Left lung (tissue), 10 donors: ENCODE data around the gene ZNF878. TPM values are rescaled to one million over a fixed set of nuclear protein-coding genes. Genes with fewer than 3 reads are reported as not detected.
A peak's percentile ranks its signal among the peaks of the same experiment; 100 is the strongest.
"Not testable (repeated sequence)": the region's sequence is repeated elsewhere in the genome, so short reads cannot be mapped to it uniquely, and the experiment has no call there.

Source experiments
- ATAC-seq: fragments of 200-7000 bp; cut with Tn5 transposase; one replicate; pipeline ENCODE4 v1.9.1; 2020; ENCODE audit warnings: moderate library complexity
- DNase-seq, 4 donors: peaks; one replicate each; pipeline ENCODE4 v3.0.0-alpha.2; 2013 to 2020
- H3K27ac ChIP-seq, 2 donors: fragments of 200-600 bp; sonication (generic) in 1 of 2; one replicate each; pipeline versions ENCODE4 v1.5.0 to v1.8.0; 2020 to 2021
- H3K27me3 ChIP-seq, 2 donors: fragments of 200-600 bp; sonication (generic) in 1 of 2; one replicate each; pipeline versions ENCODE4 v1.5.0 to v1.8.0; 2020 to 2021
- H3K36me3 ChIP-seq, 2 donors: fragments of 200-600 bp; sonication (generic) in 1 of 2; one replicate each; pipeline versions ENCODE4 v1.5.0 to v1.8.0; 2020 to 2021
- H3K4me1 ChIP-seq, 2 donors: fragments of 200-600 bp; one replicate each; pipeline ENCODE4 v1.8.0; 2021
- H3K4me3 ChIP-seq, 2 donors: fragments of 200-600 bp; sonication (generic) in 1 of 2; one replicate each; pipeline versions ENCODE4 v1.5.0 to v1.8.0; 2020 to 2021; ENCODE audit warnings: mild to moderate bottlenecking in 1 of 2
- H3K9me3 ChIP-seq, 2 donors: fragments of 200-600 bp; sonication (generic) in 1 of 2; one replicate each; pipeline versions ENCODE4 v1.5.0 to v1.8.0; 2020 to 2021
- CTCF ChIP-seq, 2 donors: fragments of 200-600 bp; sonication (generic) in 1 of 2; IDR thresholded peaks; one replicate each; pipeline versions ENCODE4 v1.5.0 to v1.8.0; 2021; ENCODE audit warnings: antibody characterized with exemption in 2 of 2
- intact Hi-C, 2 donors: fragments of 100-400 bp; cut with DNase I; formaldehyde crosslinking; loops; one replicate each; pipeline versions ENCODE4 v1.11.2 to v1.14.2; 2022
- polyA plus RNA-seq, 6 donors: library from polyadenylated mRNA; unstranded; fragments of 120-200 nt; gene quantifications; one replicate each; pipeline ENCODE4 v1.2.1, GENCODE V29; 2013; ENCODE audit not compliant: insufficient read length in 6 of 6
- total RNA-seq, 2 donors: library from RNA; stranded (reverse); fragmentation: NEBNext Ultra II Directional; extraction: Animal tissue kit (Norgen Biotek cat#: 25700); gene quantifications; one replicate each; pipeline ENCODE4 v1.2.1, GENCODE V29; 2021
- donor health status: DM: no; HTN: yes; CAD: no.
- donor health status: DM: no; HTN: no; CAD: no.

ZNF878 gene
- total and polyA plus RNA-seq, 8 donors = 0.32 to 1.8 (median 1.4) TPM

GRCh38 chr19:12077375-12077774, 24.6 kb upstream of the ZNF878 start:
- Histone ChIP-seq H3K27ac (no peak overlapping the region), H3K36me3 (peaks cover 9 to 76% of the 10 kb centered on the region in 2 donors), H3K4me1 (no peaks in the 10 kb centered on the region), H3K9me3 (peaks cover 7 to 100% of the 10 kb centered on the region in 2 donors), H3K4me3 (no peak overlapping the region), H3K27me3 (no peaks in the 10 kb centered on the region)
- DNase-seq (no peak), ATAC-seq (no peak)
- TF ChIP-seq CTCF (IDR thresholded peaks at IDR 0.05) = no peak
- intact Hi-C loops = no loop called here

- intact Hi-C loops, ATAC-seq: not testable (repeated sequence)
- H3K36me3 ChIP-seq = peaks cover 9 to 86% of the 10 kb centered on the region in 2 donors
Observed at GRCh38 chr19:12076331-12076730, 23.6 kb upstream of the ZNF878 start.

GRCh38 chr19:12075538-12076139, 22.9 kb upstream of the ZNF878 start:
- intact Hi-C loops = no loop called here
- DNase-seq (no peak), ATAC-seq (no peak)
- TF ChIP-seq CTCF (IDR thresholded peaks at IDR 0.05) = no peak
- no peaks in the 10 kb centered on the region for H3K4me1 ChIP-seq
- H3K27me3 ChIP-seq = no peaks in the 10 kb centered on the region
- no peak overlapping the region for H3K27ac ChIP-seq
- peaks cover 7 to 100% of the 10 kb centered on the region in 2 donors for H3K9me3 ChIP-seq
- peaks cover 9 to 90% of the 10 kb centered on the region in 2 donors for H3K36me3 ChIP-seq
- no peak overlapping the region for H3K4me3 ChIP-seq

More at GRCh38 chr19:12076331-12076730, 23.6 kb upstream of the ZNF878 start:
- H3K9me3 ChIP-seq = peaks cover 7 to 100% of the 10 kb centered on the region in 2 donors
- not testable (repeated sequence) for H3K27ac ChIP-seq, H3K27me3 ChIP-seq, H3K4me3 ChIP-seq, DNase-seq, H3K4me1 ChIP-seq

GRCh38 chr19:12064590-12065538, 12.1 kb upstream of the ZNF878 start, which contains the start of gene ZNF844:
TSS of gene ZNF844 (plus strand) at chr19:12064731. CDS start at chr19:12064874, 143 bp downstream.
- Histone ChIP-seq H3K9me3 (peaks cover 0 to 27% of the 10 kb centered on the region in 2 donors), H3K36me3 (peaks cover 0 to 14% of the 10 kb centered on the region in 2 donors), H3K27ac (peak within 1 kb of the TSS; percentile 90 to 95), H3K4me1 (peaks cover 6 to 12% of the 10 kb centered on the region in 2 donors), H3K4me3 (peak within 1 kb of the TSS; percentile 77 to 79), H3K27me3 (no peaks in the 10 kb centered on the region)
- ATAC-seq = peak; percentile 99
- DNase-seq = peak; percentile 95 to 98 (median 96)
- intact Hi-C loops = no loop called here
- TF ChIP-seq CTCF (IDR thresholded peaks at IDR 0.05) = no peak

GRCh38 chr19:12055784-12056183, 3.0 kb upstream of the ZNF878 start:
- Histone ChIP-seq H3K9me3 (no peaks in the 10 kb centered on the region), H3K4me3 (no peak overlapping the region), H3K27me3 (peaks cover 0 to 19% of the 10 kb centered on the region in 2 donors), H3K4me1 (peaks cover 0 to 27% of the 10 kb centered on the region in 2 donors), H3K36me3 (no peaks in the 10 kb centered on the region), H3K27ac (no peak overlapping the region)
- TF ChIP-seq CTCF (IDR thresholded peaks at IDR 0.05) = no peak
- ATAC-seq (no peak), DNase-seq (no peak)
- intact Hi-C loops = loop anchor here in 1 of 2 donors (5.0 kb wide), 1 partner anchor 87 kb away; the partner anchor contains the start of gene ZNF20
